Measurements from ENCODE around the gene MAGI3. TPM values are rescaled to one million over a fixed set of nuclear protein-coding genes. Genes with fewer than 3 reads are reported as not detected.

Gene MAGI3
- total and polyA plus RNA-seq, 2 of the 13 experiments (the other 11 are each of a cell fraction or from before 2014, with no cell fraction given) = 4.0 to 11.8 TPM

DNA sequence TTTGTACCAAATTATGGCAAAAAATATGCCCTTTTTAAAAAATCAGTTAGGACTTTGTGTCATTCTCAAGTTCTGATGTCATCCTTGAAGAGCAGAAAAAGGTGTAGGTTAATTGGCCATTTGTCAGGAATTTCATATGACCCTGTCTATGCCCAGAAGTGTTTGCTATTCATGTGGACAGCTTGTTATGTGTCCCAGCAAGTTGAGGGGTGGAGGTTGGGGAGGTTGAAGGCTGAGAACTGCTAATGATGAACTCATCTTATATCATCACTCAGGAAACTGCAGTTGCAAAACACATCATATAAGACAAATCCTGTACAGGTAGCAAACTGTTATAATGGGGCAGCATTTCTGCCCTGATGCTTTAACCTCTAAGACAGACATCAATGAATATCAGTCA, 262.5 kb downstream of the MAGI3 start (continued):
- TF ChIP-seq, protein P1, sequence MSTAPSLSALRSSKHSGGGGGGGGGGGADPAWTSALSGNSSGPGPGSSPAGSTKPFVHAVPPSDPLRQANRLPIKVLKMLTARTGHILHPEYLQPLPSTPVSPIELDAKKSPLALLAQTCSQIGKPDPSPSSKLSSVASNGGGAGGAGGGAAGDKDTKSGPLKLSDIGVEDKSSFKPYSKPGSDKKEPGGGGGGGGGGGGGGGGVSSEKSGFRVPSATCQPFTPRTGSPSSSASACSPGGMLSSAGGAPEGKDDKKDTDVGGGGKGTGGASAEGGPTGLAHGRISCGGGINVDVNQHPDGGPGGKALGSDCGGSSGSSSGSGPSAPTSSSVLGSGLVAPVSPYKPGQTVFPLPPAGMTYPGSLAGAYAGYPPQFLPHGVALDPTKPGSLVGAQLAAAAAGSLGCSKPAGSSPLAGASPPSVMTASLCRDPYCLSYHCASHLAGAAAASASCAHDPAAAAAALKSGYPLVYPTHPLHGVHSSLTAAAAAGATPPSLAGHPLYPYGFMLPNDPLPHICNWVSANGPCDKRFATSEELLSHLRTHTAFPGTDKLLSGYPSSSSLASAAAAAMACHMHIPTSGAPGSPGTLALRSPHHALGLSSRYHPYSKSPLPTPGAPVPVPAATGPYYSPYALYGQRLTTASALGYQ (CRISPR knock-in tag; IDR thresholded peaks at IDR 0.05) = no peak
- TF ChIP-seq GTF3A (CRISPR knock-in tag; conservative IDR thresholded peaks at IDR 0.05) = no peak

DNA sequence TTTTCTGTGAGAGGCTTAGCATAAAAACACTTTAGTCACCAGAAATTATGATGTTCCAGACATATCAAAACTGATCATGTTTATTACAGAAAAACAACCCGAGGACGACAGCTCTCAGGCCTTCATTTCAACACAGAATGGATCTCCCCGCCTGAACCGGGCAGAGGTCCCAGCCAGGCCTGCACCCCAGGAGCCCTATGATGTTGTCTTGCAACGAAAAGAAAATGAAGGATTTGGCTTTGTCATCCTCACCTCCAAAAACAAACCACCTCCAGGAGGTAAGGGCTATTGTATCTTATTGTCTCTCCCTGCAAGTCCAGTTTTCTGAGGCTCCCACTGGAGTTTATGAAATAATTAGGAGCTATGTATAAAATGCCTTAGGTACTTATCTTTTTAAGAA, 263.4 kb downstream of the MAGI3 start:
- CTCF ChIA-PET (ENCODE audit: low intra/inter-chr PET ratio, low total read pairs) = no interaction called here
- Histone ChIP-seq H3K4me3 (replicated peaks in 1 of 3; ENCODE audit: insufficient read depth in 1 of 3, low read depth in 2 of 3, low read length in 3 of 3) (no peak overlapping the region), H3K9ac (ENCODE audit: insufficient read depth, low read depth, low read length) (no peak overlapping the region), H4K20me1 (ENCODE audit: insufficient read depth, low read length) (no peaks in the 10 kb centered on the region), H3K4me1 (ENCODE audit: insufficient read depth, low read length) (no peaks in the 10 kb centered on the region), H3K27me3 (ENCODE audit: control insufficient read depth in 1 of 2, insufficient read depth in 2 of 2, low read length in 2 of 2) (no peaks in the 10 kb centered on the region), H3K79me2 (ENCODE audit: insufficient read depth, low read length) (no peaks in the 10 kb centered on the region), H3K27ac (ENCODE audit: extremely low read length, insufficient read depth, low read length) (no peak overlapping the region), H2AFZ (ENCODE audit: low read length) (no peak overlapping the region), H3K9me3 (ENCODE audit: low read length) (no peaks in the 10 kb centered on the region), H3K36me3 (replicated peaks in 1 of 2; ENCODE audit: control insufficient read depth in 1 of 2, insufficient read depth in 2 of 2, low read length in 2 of 2) (peaks cover under 1 to 4% of the 10 kb centered on the region in 2 experiments; a peak in 2 of 5 replicates), H3K4me2 (ENCODE audit: low read depth, low read length) (no peak overlapping the region)
- POLR2A ChIA-PET = no interaction called here
- DNase-seq (ENCODE audit: low spot score) (no peak), FAIRE-seq (no peak), ATAC-seq (no peak)
- no TSS peak for BruUV-seq (replicated peaks)
- TF ChIP-seq ZNF543 (CRISPR knock-in tag; IDR thresholded peaks at IDR 0.05) (no peak), ZNF501 (CRISPR knock-in tag; IDR thresholded peaks at IDR 0.05) (no peak), ZSCAN29 (CRISPR knock-in tag; conservative IDR thresholded peaks at IDR 0.05) (no peak), KDM6A (CRISPR knock-in tag; IDR thresholded peaks at IDR 0.05; ENCODE audit: low read depth) (no peak), HOXA9 (CRISPR knock-in tag; IDR thresholded peaks at IDR 0.05; ENCODE audit: borderline replicate concordance) (no peak), ZNF616 (CRISPR knock-in tag; IDR thresholded peaks at IDR 0.05; ENCODE audit: low read depth) (no peak), ZNF816 (CRISPR knock-in tag; IDR thresholded peaks at IDR 0.05; ENCODE audit: borderline replicate concordance) (no peak), HOXA5 (CRISPR knock-in tag; IDR thresholded peaks at IDR 0.05) (no peak), ZBTB7B (CRISPR knock-in tag; IDR thresholded peaks at IDR 0.05) (no peak), ZNF432 (CRISPR knock-in tag; IDR thresholded peaks at IDR 0.05; ENCODE audit: borderline replicate concordance) (no peak), ESRRA (CRISPR knock-in tag; IDR thresholded peaks at IDR 0.05; ENCODE audit: low read depth) (no peak), ZNF382 (CRISPR knock-in tag; IDR thresholded peaks at IDR 0.05; ENCODE audit: borderline replicate concordance) (no peak), SMAD1 (CRISPR knock-in tag; IDR thresholded peaks at IDR 0.05; ENCODE audit: borderline replicate concordance, low read depth) (no peak)
- TF ChIP-seq, protein P2, sequence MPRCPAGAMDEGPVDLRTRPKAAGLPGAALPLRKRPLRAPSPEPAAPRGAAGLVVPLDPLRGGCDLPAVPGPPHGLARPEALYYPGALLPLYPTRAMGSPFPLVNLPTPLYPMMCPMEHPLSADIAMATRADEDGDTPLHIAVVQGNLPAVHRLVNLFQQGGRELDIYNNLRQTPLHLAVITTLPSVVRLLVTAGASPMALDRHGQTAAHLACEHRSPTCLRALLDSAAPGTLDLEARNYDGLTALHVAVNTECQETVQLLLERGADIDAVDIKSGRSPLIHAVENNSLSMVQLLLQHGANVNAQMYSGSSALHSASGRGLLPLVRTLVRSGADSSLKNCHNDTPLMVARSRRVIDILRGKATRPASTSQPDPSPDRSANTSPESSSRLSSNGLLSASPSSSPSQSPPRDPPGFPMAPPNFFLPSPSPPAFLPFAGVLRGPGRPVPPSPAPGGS (CRISPR knock-in tag; IDR thresholded peaks at IDR 0.05) = no peak
- TF ChIP-seq, protein P3, sequence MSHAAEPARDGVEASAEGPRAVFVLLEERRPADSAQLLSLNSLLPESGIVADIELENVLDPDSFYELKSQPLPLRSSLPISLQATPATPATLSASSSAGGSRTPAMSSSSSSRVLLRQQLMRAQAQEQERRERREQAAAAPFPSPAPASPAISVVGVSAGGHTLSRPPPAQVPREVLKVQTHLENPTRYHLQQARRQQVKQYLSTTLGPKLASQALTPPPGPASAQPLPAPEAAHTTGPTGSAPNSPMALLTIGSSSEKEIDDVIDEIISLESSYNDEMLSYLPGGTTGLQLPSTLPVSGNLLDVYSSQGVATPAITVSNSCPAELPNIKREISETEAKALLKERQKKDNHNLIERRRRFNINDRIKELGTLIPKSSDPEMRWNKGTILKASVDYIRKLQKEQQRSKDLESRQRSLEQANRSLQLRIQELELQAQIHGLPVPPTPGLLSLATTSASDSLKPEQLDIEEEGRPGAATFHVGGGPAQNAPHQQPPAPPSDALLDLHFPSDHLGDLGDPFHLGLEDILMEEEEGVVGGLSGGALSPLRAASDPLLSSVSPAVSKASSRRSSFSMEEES (CRISPR knock-in tag; IDR thresholded peaks at IDR 0.05) = no peak
- TF ChIP-seq, protein P4, sequence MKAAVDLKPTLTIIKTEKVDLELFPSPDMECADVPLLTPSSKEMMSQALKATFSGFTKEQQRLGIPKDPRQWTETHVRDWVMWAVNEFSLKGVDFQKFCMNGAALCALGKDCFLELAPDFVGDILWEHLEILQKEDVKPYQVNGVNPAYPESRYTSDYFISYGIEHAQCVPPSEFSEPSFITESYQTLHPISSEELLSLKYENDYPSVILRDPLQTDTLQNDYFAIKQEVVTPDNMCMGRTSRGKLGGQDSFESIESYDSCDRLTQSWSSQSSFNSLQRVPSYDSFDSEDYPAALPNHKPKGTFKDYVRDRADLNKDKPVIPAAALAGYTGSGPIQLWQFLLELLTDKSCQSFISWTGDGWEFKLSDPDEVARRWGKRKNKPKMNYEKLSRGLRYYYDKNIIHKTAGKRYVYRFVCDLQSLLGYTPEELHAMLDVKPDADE (CRISPR knock-in tag; IDR thresholded peaks at IDR 0.05) = no peak
- TF ChIP-seq, protein P5, sequence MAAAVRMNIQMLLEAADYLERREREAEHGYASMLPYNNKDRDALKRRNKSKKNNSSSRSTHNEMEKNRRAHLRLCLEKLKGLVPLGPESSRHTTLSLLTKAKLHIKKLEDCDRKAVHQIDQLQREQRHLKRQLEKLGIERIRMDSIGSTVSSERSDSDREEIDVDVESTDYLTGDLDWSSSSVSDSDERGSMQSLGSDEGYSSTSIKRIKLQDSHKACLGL (CRISPR knock-in tag; IDR thresholded peaks at IDR 0.05) = no peak
- intact Hi-C loops (cut with micrococcal nuclease; ENCODE audit: unreplicated experiment) = no loop called here
- 98% methylated on average over 5 of the region's 5 CpGs for WGBS (ENCODE audit: low lambda C conversion rate)
- in situ Hi-C loops (cut with HindIII; ENCODE audit: extremely low pct_ligation_motif_present, low pct_unique_long_range_greater_than_20kb) = loop anchor here (25.0 kb wide), 1 partner anchor 166 kb away; no protein-coding TSS in a partner anchor
